Measurements from ENCODE around the gene WBP4. TPM values are rescaled to one million over a fixed set of nuclear protein-coding genes. Genes with fewer than 3 reads are reported as not detected.

Gene WBP4
- total RNA-seq, 1 donor: 8.7 TPM

GRCh38 chr13:41107104-41107571 is 45.8 kb downstream of the WBP4 start:
- no peak for DNase-seq (ENCODE audit: insufficient read length, low spot score, missing footprints)
- H3K79me2 ChIP-seq (ENCODE audit: insufficient read depth, low read length): no peaks in the 10 kb centered on the region
- H3K4me1 ChIP-seq (ENCODE audit: insufficient read depth, low read length): no peaks in the 10 kb centered on the region
- no peaks in the 10 kb centered on the region for H3K36me3 ChIP-seq (ENCODE audit: insufficient read depth, low read length)
- no peak for TF ChIP-seq CTCF (IDR thresholded peaks at IDR 0.05; ENCODE audit: extremely low read depth, low read depth, low read length)
- H4K20me1 ChIP-seq (ENCODE audit: insufficient read depth, low read length): no peaks in the 10 kb centered on the region
- H3K27ac ChIP-seq (ENCODE audit: low read depth, low read length): no peak overlapping the region
- H2AFZ ChIP-seq (ENCODE audit: low read length): no peak overlapping the region
- no peaks in the 10 kb centered on the region for H3K9me3 ChIP-seq (ENCODE audit: low read depth, low read length)
- no peak overlapping the region for H3K4me3 ChIP-seq (ENCODE audit: insufficient read depth, low read length)
- no peaks in the 10 kb centered on the region for H3K27me3 ChIP-seq (ENCODE audit: insufficient read depth, low read length)
- no peak overlapping the region for H3K4me2 ChIP-seq (ENCODE audit: insufficient read depth, low read length)

- H3K27me3 ChIP-seq (ENCODE audit: insufficient read depth, low read length): no peaks in the 10 kb centered on the region
Observed at GRCh38 chr13:41107584-41108014, 46.3 kb downstream of the WBP4 start.

GRCh38 chr13:41111454-41111853 is 50.1 kb downstream of the WBP4 start:
- Histone ChIP-seq H3K79me2 (ENCODE audit: insufficient read depth, low read length) (no peaks in the 10 kb centered on the region), H3K4me3 (ENCODE audit: insufficient read depth, low read length) (no peak overlapping the region), H3K27me3 (ENCODE audit: insufficient read depth, low read length) (no peaks in the 10 kb centered on the region), H3K9me3 (ENCODE audit: low read depth, low read length) (no peaks in the 10 kb centered on the region), H2AFZ (ENCODE audit: low read length) (no peak overlapping the region), H3K36me3 (ENCODE audit: insufficient read depth, low read length) (no peaks in the 10 kb centered on the region), H3K4me1 (ENCODE audit: insufficient read depth, low read length) (no peaks in the 10 kb centered on the region), H3K4me2 (ENCODE audit: insufficient read depth, low read length) (no peak overlapping the region), H4K20me1 (ENCODE audit: insufficient read depth, low read length) (no peaks in the 10 kb centered on the region), H3K27ac (ENCODE audit: low read depth, low read length) (no peak overlapping the region)
- no peak for DNase-seq (ENCODE audit: insufficient read length, low spot score, missing footprints)
- TF ChIP-seq CTCF (IDR thresholded peaks at IDR 0.05; ENCODE audit: extremely low read depth, low read depth, low read length): no peak

More at GRCh38 chr13:41107584-41108014, 46.3 kb downstream of the WBP4 start:
- H3K4me2 ChIP-seq (ENCODE audit: insufficient read depth, low read length): no peak overlapping the region
- H3K79me2 ChIP-seq (ENCODE audit: insufficient read depth, low read length): no peaks in the 10 kb centered on the region
- DNase-seq (ENCODE audit: insufficient read length, low spot score, missing footprints): no peak
- H4K20me1 ChIP-seq (ENCODE audit: insufficient read depth, low read length): no peaks in the 10 kb centered on the region
- H3K27ac ChIP-seq (ENCODE audit: low read depth, low read length): no peak overlapping the region
- no peaks in the 10 kb centered on the region for H3K4me1 ChIP-seq (ENCODE audit: insufficient read depth, low read length)
- H3K9me3 ChIP-seq (ENCODE audit: low read depth, low read length): no peaks in the 10 kb centered on the region
- no peak overlapping the region for H3K4me3 ChIP-seq (ENCODE audit: insufficient read depth, low read length)
- no peak overlapping the region for H2AFZ ChIP-seq (ENCODE audit: low read length)
- H3K36me3 ChIP-seq (ENCODE audit: insufficient read depth, low read length): no peaks in the 10 kb centered on the region
- no peak for TF ChIP-seq CTCF (IDR thresholded peaks at IDR 0.05; ENCODE audit: extremely low read depth, low read depth, low read length)

GRCh38 chr13:41117869-41118268 is 56.6 kb downstream of the WBP4 start:
- H3K4me1 ChIP-seq (ENCODE audit: insufficient read depth, low read length): no peaks in the 10 kb centered on the region
- no peaks in the 10 kb centered on the region for H3K27me3 ChIP-seq (ENCODE audit: insufficient read depth, low read length)
- peak overlapping the region; percentile 0 for H2AFZ ChIP-seq (ENCODE audit: low read length)
- H3K4me2 ChIP-seq (ENCODE audit: insufficient read depth, low read length): no peak overlapping the region
- H4K20me1 ChIP-seq (ENCODE audit: insufficient read depth, low read length): no peaks in the 10 kb centered on the region
- DNase-seq (ENCODE audit: insufficient read length, low spot score, missing footprints): peak; percentile 14
- no peaks in the 10 kb centered on the region for H3K79me2 ChIP-seq (ENCODE audit: insufficient read depth, low read length)
- H3K9me3 ChIP-seq (ENCODE audit: low read depth, low read length): no peaks in the 10 kb centered on the region
- TF ChIP-seq CTCF (IDR thresholded peaks at IDR 0.05; ENCODE audit: extremely low read depth, low read depth, low read length): no peak
- H3K27ac ChIP-seq (ENCODE audit: low read depth, low read length): no peak overlapping the region
- H3K4me3 ChIP-seq (ENCODE audit: insufficient read depth, low read length): no peak overlapping the region
- H3K36me3 ChIP-seq (ENCODE audit: insufficient read depth, low read length): no peaks in the 10 kb centered on the region
